NCI-H774 (cell line): ENCODE measurements around the gene TCN1.
"Not testable (repeated sequence)": the region's sequence is repeated elsewhere in the genome, so short reads cannot be mapped to it uniquely, and the experiment has no call there.

Experiments used
- DNase-seq: peaks from one replicate; lab custom pipeline; 2025; lab: John Stamatoyannopoulos, UW

The TCN1 gene

DNA sequence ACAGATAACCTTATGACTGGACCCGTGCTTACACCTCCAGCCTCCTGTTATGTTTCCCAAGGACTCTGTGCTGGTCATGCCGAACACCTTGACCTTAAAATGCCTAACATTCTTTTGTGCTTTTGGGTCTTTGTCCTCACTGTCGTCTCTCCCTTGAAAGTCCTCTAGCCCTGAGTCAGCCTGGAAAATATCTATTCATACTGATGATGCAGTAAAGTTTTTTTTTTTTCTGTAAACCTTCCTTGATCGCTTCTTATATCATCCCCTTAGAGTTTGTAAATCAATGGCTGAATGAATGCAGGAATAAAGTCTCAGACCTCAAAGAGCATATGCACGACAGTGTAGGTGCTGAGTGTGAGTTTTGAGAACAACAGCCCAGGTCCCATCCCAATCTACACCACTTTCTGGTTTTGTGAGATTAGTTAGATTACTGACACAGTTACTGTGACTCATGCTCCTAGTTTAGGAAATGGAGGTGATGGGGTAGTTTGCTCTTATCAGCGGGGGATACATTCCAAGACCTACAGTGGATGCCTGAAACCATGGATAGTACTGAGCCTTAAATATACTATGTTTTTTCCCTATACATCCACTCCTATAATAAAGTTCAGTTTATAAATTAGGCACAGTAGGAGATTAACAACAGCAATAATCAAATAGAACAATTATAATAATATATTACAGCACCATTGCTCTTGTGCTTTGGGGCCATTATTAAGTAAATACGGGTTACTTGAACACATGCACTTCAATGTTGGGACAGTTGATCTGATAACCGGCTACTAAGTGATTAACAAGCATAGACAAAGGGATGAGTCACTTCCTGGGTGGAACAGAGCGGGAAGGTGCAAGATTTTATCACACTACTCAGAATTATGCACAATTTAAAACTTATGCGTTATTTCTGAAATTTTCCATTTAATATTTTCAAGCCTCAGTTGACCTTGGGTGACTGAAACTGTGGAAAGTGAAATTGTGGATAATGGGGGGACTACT lies 8.6 kb downstream of the TCN1 start:
- DNase-seq = no peak

DNA sequence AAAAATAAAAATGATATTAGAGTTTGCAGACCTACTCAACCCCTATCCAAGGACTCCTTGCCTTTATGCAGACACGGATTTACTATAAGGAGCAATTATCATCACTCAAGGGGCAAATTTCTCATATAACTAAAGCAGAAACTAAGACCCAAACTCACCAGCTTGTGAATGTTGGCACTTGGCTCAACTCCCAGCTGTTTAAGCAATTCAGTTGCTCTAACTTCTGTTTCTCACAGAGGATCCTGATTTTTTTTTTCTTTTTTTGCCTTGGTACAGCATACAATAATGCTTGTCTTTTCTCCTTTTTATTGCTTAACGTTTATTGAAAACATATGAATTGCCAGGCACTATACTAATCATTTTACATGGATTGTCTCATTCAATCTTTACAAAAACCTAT lies 11.4 kb downstream of the TCN1 start:
- no peak for DNase-seq

DNA sequence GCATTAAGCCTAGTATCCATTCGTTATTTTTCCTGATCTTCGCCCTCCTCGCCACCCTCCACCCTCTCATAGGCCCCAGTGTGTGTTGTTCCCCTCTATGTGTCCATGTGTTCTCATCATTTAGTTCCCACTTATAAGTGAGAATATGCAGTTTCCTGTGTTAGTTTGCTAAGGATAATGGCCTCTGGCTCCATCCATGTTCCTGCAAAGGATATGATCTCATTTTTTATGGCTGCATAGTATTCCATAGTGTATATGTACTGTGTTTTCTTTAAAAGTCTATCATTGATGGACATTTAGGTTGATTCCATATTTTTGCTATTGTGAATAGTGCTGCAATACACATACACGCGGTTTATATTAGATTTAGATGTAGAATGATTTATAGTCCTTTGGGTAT lies 14.9 kb downstream of the TCN1 start:
- not testable (repeated sequence) for DNase-seq

DNA sequence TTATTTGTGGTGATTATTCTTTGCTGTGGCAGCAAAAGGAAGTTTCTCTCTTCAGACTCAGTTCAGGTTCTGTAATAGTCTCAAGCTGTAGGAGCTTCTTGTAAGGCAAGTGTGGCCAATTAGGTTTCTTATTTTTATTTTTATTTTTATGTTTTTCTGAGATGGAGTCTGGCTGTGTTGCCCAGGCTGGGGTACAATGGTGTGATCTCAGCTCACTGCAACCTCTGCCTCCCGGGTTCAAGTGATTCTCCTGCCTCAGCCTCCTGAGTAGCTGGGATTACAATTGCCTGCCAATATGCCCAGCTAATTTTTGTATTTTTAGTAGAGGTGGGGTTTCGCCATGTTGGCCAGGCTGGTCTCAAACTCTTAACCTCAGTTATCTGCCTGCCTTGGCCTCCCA lies 16.7 kb downstream of the TCN1 start:
- DNase-seq = not testable (repeated sequence)

DNA sequence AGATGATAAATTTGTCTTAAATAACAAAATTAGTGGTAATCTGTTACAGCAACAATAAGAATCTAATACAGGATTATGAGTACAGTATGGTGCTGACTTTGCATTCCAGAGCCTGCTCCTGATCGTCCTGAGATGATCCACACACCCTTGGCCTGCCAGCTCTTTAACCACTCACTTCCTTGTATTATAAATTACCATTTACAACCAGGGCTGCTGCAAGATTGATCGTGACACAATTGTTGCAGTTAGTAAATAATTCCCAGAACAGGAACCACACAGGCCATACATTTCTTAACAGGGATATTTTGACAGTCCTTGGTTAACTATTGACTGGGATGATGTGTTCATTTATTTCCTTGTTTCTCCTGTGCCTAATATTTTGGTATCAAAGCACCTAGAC lies 17.2 kb downstream of the TCN1 start:
- no peak for DNase-seq

DNA sequence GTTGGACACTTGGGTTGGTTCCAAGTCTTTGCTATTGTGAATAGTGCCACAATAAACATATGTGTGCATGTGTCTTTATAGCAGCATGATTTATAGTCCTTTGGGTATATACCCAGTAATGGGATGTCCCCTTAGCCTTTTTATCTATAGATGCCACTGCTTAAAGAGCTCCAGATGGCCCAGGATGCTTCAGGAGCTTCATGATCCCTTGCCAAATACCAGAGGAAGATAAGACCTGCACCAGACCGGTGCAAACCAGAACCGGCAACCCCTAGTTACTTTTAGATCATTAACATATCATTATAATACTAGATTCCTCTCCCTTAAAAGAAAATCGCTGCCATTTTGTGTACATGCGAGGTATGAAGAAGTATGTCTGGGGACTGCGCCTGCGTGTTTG lies 17.8 kb downstream of the TCN1 start:
- DNase-seq = not testable (repeated sequence)

DNA sequence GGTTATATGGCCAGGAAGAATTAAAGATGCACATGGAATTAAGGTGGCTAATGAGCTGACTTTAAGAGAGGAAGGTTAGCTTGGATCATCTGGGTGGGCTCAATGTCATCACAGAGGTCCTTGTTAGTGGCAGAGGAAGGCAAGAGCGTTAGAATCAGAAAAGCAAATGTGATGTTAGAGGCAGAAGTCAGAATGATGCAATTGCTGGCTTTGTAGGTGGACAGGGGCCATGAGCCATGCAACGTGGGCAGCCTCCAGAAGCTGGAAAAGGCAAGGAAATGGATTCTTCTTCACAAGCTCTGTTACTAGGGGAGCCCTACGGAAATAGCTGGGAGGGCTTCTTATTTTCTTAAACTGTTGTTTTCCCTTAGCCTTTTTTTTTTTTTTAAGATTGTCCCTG lies 18.7 kb downstream of the TCN1 start:
- no peak for DNase-seq

DNA sequence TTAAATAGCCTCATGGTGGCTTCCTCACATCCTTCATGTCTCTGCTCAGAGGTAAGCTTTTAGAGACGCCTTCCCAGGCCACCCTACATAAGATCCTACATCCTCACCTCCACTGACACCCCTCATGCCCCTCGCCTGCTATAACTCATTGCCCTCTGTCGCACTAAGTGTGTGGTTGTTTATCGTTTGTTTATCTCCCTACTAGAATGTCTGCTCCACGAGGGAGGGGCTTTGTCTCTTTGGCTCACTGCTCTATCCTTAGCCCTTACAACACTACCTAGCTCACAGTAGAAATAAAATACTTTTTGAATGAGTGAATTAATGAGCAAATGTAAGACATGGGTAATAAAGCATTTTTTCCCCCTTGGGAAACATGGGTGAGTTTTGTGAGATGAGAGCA lies 19.7 kb downstream of the TCN1 start:
- no peak for DNase-seq

DNA sequence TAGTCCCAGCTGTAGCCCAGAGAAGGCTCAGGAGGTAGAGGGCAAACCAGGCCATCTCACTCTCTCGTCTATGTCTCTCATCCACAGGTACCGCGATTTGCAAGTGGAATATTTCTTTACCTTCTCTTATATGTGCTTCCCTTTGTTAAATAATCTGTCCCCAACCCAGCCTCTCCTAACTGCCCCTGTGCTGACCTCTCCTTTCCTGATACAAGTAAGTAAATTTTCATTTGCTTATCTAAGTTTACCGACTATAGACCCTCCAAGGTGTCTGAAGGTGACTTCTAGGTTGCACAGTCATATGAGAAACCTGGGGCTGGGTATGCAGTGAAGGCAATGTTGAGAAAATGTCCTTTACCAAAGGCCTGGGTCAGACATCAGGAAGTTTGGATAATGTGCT lies 20.9 kb downstream of the TCN1 start, which contains the start of gene CBLIF:
Gene CBLIF (minus strand): TSS at position 101 of the 400 bp plus-strand sequence. CDS start 46 bp downstream, at position 55.
- no peak for DNase-seq

DNA sequence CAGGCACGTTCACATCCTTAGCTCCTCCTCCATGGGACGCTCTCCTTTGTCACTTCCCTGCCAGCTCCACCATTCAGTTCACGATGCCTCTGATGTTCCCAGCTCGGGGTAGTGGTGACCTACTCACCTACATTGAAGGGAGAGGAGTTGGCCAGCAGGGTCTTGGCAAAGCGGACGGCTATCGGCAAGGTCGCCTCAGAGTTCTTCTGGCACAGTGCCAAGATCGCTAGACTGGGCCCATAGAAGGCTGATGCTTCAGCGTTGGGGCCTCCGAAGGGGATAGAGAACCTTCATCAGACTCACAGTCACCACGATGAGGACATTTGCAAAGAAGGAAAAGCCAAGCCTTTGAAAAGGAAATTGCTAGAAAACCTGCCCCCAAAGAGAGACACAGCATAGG lies 24.0 kb downstream of the TCN1 start:
- no peak for DNase-seq

DNA sequence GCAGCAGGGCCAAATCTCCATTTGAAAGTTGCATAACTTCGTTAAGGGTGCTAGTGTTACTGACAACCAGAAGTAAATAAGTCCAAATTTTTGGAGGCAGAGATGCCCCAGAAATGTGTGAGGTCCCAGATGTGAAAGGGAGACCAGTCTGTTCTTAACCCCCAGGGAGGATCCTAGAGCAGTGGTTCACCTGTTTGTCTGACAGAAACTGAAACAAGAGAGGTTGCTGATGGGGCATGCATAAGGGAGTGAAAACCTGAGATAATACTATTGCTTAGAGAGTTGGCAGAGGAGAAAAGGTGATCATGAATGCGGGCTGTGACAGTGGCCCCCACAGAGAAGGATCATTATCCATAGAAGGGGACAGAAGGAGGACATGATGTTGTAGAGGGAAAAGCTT lies 24.8 kb downstream of the TCN1 start:
- DNase-seq = no peak

DNA sequence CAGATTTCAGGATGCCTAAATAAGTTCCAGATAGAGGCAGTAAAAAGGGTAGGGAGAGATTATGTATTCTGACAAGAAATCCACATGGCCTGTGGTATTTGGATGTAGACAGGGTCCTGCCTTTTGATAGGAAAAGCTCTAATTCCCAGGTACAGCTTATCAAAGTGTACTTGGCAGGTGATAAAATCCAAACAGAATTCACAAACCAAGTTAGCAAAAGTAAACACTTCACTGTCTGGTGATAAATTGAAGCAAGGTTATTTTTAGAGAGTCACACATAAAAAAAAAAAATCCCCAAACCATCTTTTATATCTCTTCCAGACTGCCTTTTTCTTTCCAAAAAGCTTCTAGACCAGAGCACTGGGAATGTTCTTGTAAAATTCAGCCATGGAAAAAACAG lies 26.7 kb downstream of the TCN1 start:
- peak; percentile 11 for DNase-seq

DNA sequence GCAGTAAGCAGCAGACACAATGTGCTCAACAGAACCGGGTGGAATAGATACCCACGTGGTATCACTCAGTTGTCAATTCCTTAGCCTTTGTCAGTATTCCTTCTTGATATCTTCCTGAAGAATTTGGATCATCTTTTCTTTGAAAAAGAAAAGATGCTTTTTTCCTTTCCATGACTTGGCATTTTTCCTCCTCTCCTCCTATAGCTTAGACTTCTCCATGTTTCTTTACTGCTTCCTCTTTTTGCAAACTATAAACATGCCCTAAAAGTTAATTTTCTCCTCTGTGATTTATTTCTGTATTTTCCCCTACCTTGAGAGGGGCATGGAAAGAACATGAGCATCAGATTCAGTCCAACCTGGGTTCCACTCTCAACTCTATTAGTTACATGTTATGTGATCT lies 32.7 kb downstream of the TCN1 start:
- no peak for DNase-seq

DNA sequence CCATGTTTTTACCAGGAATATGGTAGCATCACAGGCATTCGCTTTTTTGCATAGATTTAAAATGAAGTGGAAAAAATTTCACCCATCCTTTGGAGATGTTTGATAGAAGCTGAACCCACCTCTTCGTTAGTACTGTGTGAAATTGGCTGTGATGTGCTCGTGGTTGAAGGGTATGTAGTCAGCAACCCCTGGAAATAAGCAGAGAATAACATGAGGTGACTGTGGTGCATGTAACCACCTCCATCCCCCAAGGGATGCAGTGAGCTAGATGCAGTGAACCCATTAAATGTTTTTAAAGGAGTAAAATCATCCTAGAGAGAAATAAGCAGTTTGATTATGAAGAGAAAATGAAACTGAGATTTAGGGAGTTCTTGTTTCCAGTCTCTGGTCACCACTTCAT lies 36.9 kb downstream of the TCN1 start:
- DNase-seq = no peak

DNA sequence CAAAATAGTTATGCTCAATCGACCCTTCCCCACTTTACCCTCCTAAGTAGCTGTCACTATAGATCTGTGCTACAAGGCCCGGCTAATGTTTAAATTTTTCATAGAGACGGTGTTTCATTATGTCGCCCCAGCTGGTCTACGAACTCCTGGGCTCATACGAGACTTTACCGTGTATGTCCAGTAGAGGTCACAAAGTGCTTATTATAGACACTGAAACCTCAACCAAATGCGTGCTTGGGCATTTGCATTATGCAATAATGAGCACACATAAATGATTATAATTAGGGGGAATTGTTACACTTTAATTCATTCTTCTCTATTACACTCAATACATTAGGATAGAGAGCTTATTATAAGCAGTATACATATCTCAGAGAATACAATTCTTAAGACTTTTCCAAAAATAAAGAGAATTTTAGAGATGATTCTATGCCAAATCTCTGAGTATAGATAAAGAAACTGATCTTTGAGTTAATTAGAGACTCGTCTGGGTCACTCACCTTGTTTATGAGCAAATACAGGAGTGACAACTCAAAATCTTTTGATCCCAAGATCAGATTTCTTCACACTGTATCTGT lies 43.2 kb downstream of the TCN1 start:
- DNase-seq = peak; percentile 41

DNA sequence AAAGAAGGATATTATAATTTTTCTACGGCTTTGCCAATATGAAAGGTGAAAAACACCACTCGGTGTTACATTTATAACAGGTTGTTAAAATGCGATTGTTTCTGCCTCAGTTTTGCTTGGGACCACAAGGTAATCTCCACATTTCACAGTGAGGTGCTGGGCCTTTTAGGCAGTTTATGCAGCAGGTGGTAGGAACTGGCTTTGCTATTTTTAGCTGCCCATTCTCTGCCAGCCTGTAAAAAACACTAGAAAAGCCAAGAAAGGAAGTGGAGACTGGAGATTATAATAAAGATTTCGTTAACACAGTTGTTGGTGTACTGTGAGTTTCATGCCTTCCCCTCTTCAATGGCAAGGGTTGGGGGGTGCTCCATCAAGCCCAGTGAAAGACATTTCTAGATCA lies 47.7 kb downstream of the TCN1 start:
- no peak for DNase-seq

DNA sequence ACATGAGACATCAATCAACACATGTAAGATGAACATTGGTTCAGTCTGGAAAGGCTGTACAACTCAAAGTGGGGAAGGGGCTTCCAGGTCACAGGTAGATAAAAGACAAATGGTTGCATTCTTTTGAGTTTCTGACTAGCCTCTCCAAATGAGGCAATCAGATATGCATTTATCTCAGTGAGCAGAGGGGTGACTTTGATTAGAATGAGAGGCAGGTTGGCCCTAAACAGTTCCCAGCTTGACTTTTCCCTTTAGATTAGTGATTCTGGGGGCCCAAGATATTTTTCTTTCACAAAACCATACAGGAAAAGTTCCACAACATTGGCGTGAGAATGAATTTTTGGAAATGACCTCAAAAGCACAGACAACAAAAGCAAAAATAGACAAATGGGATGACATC lies 49.9 kb downstream of the TCN1 start:
- not testable (repeated sequence) for DNase-seq

DNA sequence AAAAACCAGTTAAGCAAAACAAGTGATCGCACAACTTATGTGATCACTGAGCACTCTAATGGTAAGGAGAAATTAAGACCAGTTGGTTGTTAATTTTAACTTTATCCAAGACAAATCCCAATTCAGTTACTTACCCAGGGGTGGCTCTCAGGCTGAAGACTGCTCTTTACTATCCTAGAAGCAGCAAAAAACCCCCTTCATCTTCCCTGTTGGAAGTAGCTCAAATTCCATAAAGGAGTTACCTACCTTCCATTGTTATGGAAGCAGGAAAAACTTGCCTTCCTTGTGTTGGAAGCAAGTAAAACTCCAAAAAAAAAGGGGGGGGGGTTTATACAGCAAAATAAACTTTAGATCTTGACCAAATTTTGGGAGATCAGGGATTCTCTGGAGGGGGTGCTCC lies 50.5 kb downstream of the TCN1 start:
- no peak for DNase-seq

DNA sequence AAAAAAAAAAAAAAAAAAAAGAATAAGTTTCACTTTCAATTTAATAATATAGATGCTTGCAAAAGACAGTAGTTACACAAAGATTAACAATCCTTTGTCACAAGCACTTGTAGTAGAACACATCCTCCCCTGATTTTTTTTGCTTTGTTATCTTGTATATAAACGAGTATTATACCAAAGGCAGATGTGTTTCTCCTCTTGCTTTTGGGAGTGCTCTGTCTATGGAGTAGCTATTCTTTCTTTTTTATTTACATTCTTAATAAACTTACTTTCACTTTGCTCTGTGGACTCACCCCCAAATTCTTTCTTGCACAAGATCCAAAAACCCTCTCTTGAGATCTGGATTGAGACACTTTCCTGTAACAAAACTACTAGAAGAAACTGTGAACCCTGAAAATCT lies 52.3 kb downstream of the TCN1 start:
- DNase-seq = no peak

DNA sequence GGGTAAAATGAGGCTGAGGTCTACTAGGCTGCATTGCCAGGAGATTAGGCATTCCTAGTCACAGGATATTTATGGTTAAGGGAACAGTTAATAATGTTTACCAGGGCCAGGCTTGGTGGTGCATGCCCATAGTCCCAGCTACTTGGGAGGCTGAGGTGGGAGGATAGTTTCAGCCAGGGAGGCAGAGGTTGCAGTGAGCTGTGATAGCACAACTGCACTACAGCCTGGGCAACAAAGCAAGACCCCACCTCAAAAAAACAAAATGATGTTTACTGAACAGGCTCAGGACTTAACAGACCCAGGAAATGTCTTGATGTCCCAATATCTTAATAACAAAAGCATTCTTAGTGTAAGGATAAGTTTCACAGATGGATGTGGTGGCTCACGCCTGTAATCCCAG lies 52.9 kb downstream of the TCN1 start:
- no peak for DNase-seq

DNA sequence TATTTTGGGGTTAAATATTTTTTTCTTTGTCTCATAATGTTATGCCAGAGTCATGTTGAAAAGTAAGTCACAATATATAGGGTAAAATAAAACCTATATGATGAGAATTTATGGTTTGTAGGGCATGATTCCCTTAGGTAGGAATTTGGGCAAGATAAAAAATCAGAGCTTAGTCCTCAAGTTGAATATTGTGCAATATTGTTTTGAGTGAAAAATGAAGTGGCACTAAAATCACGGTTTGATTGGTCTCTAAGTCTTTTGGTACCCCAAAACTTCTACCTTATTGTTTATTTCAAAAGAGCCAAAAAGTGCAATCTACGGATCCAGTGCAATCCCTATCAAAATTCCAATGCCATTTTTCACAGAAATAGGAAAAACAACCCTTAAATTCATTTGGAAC lies 54.1 kb downstream of the TCN1 start:
- no peak for DNase-seq

DNA sequence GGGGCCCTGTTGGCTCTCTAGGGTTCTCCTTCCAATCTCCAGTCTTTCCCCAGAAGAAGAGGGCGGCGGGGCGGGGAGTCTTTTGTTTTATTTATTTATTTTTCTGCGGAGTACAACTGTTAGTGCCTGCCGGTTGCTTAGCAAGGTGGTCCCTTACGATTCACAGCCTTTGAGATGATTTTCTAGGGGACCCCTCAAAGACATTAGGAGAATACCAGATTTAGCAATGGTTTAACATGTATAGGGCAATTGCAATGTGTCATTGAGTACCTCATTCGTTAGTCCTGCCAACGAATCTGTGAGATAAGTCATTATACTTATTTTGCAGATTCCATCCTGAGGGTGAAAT lies 55.4 kb downstream of the TCN1 start:
- no peak for DNase-seq

DNA sequence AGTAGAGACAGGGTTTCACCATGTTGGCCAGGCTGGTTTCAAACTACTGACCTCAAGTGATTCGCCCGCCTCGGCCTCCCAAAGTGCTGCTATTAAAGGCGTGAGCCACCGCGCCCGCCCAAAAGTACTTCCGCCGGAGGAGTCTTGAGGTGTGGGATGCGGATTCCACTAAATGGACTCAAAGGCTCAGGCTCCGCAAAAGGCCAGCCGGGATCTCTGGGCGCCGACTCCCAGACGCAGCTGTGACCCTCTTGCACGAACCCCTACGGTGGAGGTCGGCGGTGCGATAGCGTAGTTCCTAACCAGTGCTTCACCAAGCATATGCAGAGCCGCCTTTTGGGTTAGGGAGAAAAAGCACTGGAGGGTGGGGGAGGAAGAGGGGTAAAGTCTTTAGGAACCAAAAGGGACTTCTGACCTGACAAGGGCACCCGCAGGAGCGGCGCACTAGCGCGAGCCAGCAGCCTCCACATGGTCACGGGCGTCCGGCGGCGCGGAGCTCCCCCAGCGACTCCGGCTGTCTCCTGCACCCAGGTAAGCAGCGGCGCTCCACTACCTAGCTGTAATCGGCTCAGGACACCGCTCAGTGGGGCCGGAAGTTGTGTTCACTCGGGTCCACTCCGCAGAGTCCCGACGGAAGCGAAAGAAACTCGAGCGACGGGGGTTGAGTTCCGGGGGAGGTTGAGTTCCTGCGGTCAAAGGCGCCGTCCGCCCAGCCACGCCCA lies 55.9 kb downstream of the TCN1 start, which contains the start of gene MRPL16:
Gene MRPL16 (minus strand): TSS at position 590 of the 722 bp plus-strand sequence. CDS start 120 bp downstream, at position 470.
- peak; percentile 87 for DNase-seq
